Heart left ventricle (tissue), 13 donors: ENCODE results near the gene TTC33.

Source experiments
- CTCF ChIP-seq, 12 donors: fragments of 200-600 bp; sonication (generic) in 4 of 12; IDR thresholded peaks; one replicate each; pipeline versions ENCODE4 v1.5.0 to v1.8.0; 2018 to 2022; ENCODE audit warnings: antibody characterized with exemption in 12 of 12, mild to moderate bottlenecking in 5 of 12
- POLR2A ChIP-seq, 2 donors: fragments of 450-650 bp; IDR thresholded peaks; one replicate each; pipeline ENCODE4 v1.6.1; 2017; ENCODE audit warnings: antibody characterized with exemption in 2 of 2, mild to moderate bottlenecking in 2 of 2, moderate library complexity in 2 of 2
- donor health status: ischemic (EF 13 %, LVEDD 7.1; RV severe dilation, severe dysfunction).
- donor health status: DM: no; HTN: yes; CAD: no.
- donor health status: DM: no; HTN: no; CAD: no.
- donor health status: ischemic (EF 25% LVEDD 6.9; RV normal size, moderate dysfunction).
- donor health status: ischemic (EF 25% LVEDD 5.7; RV mildly dilated, moderate dysfunction).
- donor health status: ischemic (EF 35%, LVEDD 5.7; RV mildly dilated, moderate dysfunction).
- donor health status: nonischemic (EF 11% LVEDD 7.7; RV severe dilation, severe dysfunction).
- donor health status: DM: yes; HTN: yes; CAD: no.
- donor health status: PGD.
- donor health status: ischemic (EF 29% LVEDD 5.4; RV normal size, mild dysfunction).
- donor health status: nonischemic (EF 23%, LVEDD 6.1; RV moderate dilation, normal function).

DNA sequence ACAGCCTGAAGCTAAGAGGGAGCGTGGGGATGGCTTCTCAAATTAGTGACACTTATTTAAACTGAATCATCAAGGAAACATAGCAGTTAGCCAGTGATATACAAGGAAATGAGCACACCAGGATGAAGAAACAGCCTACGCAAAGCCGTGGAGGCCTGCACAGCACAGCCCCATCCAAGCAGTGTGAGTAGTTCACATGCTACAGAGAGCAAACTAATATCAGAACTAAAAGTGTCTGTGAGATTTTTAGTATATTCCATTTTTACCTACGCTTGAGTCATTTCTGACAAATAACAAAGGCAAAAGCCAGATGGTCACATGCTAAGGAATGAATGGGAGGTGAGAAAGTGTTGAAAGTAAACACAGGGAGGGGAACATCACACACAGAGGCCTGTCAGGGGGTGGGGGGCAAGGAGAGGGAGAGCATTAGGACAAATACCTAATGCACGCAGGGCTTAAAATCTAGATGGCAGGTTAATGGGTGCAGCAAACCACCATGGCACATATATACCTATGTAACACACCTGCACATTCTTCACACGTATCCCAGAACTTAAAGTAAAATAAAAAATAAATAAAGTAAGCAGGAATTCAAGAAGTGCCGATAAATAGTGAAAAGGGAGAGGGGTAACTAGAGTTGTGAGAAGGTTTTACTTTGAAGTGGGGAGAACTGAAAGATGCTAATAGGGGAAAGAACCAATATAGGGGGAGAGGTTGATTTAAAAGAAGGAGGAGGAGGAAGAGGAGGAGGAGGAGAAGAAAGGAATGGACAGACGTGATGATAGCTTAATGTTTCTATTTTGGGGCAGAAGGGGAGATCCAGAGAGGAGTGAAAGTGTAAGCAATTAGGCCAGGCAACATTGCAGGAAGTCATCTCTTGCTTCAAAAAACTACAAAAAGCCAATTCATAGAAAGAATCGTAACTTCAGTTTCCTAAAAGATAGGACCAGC, 177.0 kb downstream of the TTC33 start:
- TF ChIP-seq POLR2A (IDR thresholded peaks at IDR 0.05) (no peak), CTCF (IDR thresholded peaks at IDR 0.05) (no peak)
